TTC549 (cell line): ENCODE measurements around the gene RASAL1.

ENCODE experiments used
- FAIRE-seq: peaks from 2 replicates; lab custom pipeline; 2012; peaks lifted over from hg19 to GRCh38; lab: Jason Lieb, UNC

RASAL1 gene

DNA sequence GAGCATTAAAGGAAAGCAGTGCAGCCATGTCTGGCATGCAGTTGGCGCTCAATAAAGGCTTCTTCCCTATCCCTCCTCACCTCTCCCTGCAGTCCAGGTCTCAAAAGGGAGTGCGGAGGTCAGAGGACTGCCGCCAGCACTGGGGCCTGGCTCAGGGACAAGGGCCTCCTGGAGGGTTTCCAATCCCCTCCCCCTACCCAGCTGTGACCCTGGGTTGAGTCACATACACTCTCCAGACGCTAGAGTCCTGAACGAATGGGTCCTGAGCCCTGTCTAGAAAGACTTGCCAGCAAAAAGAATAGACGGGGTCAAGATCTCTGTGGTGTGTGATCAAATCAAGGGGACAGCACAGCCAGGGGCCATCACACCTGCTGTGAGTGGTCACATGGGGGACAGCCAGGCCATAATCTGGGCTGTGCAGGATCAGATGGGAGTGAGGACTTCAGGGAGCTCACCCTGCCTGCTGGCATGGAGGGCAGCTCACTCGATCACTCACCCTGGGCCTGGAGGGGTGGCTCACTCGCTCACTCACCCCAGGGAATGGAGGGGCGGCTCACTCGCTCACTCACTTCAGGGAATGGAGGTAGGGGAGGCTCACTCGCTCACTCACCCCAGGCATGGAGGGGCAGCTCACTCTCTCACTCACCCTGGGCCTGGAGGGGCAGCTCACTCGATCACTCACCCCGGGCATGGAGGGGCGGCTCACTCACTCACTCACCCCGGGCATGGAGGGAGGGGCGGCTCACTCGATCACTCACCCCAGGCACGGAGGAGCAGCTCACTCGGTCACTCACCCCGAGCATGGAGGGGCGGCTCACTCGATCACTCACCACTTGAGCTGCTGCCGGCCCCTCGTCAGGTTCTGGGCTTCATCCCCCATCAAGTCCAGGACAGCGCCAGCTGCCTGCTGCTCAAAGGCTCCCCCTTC lies 26.8 kb upstream of the RASAL1 start:
- no peak for FAIRE-seq

DNA sequence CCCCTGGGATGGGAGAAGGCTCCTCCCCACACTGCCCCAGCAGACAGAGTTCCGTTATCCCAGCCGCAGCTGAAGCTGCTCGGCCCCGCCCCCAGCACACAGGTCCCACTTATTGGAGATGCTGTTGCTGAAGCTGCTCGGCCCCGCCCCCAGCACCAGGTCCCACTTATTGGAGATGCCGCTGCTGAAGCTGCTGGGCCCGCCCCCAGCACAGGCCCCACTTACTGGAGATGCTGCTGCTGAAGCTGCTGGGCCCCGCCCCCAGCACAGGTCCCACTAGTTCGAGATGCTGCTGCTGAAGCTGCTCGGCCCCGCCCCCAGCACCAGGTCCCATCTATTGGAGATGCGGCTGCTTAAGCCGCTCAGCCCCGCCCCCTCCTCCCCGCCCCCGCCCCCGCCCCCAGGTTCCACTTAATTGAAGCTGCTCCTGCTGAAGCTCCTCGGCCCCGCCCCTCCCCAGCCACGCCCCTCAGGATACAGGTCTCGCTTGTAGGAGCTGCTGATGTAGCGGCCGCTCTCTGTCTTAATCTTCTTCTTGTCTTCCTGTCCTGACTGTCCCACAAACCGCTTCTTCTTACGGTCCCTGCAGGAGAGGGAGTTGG lies 26.0 kb upstream of the RASAL1 start:
- peak; percentile 11 for FAIRE-seq

DNA sequence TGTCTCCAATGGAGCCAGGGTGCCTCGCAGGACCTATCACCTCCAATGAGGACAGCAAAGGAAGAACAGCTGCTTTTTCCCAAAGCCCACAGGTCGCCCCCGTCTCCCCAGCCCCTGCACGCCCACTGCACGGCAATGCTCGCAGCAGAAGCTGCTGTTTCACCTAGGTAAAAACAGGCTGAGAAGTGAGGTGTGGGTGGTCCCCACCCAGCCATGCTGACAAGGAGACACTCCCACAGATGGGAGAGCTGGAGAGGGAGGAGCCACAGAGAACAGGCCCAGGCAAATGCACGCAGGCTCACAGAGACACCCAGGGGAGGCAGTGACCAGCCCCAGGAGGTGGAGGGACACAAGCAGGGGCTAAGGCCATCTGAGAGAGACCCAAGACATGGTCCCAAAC lies 24.4 kb upstream of the RASAL1 start:
- FAIRE-seq, result no peak

DNA sequence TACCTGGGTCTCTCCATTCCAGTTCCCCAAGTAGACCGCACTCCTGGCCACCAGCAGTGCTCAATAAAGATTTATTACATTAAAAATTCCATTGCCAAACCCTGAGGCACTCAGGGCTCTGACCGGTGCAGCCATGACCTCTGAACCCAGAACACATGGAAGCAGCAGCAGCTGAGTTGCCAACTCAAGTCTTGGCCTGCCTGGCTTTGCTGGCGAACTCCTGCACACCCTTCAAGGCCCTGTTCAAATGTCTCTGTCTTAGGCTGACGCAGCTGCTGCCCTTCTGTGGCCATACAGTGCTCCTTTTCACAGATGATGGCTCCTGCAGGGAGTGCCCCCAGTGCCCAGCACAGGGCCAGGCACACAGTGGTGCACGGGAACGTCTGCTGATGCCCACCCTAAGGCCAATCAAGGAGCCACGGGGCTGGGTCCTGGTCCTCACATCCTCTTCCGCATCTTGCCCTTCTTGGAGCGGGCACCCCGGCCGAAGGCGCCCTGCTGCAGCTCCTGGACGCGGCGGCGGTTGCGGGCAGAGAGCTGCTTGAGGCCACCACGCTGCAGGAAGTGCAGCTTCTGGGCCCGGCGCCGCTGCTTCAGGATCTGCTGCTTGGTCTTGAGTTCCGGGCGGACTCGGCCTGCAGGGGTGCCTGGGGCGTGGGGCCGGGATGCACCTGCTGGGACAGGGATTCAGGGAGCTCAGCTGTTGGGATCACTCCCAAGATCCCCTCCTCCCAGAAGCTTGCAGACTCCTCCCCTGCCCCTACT lies 23.1 kb upstream of the RASAL1 start:
- no peak for FAIRE-seq

DNA sequence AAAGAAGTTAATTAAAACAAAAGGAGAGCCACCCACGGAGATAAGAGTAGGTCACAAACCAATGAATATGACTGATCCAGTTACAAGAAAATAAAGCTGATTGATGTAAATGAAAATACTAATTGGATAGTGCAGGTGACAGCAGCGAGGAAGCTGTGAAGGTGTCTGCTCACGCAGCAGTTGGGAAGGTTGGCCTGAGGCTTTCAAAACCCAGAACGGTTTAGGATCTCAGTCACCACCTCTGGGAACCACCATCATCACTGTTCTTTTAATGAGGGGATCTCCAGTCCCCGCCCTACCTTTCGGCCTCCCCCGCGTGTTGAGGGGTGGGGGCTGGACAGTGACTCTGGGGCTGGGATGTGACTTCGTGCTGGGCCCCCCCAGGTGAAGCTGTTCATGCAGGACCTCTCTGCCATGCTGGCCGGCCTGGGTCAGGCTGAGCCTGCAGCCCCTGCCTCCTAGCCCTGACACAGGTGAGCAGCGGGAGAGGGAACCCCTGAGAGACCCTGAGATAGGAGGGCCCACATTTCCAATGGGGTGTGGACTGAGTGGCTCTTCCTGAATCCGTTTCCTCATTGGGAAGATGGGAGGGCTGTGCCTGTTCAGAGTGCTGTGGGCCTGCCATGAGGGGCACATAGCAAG lies 21.8 kb upstream of the RASAL1 start:
- no peak for FAIRE-seq

DNA sequence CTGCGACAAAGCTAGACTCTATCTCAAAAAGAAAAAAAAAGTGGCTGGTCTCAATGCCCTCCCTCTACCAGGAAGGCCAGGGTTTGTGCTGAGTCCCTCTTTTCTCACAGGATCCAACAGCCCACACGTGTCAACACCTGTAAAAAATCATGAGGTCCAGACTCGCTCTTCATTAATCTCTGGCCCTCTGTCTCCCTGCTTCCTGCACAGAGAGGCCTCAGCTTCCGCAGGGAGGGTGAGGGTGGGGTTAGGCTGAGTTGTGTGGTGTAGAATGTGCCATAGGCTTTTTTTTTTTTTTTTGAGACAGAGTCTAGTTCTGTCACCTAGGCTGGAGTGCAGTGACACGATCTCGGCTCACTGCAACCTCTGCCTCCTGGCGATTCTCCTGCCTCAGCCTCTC lies 20.1 kb upstream of the RASAL1 start:
- no peak for FAIRE-seq

DNA sequence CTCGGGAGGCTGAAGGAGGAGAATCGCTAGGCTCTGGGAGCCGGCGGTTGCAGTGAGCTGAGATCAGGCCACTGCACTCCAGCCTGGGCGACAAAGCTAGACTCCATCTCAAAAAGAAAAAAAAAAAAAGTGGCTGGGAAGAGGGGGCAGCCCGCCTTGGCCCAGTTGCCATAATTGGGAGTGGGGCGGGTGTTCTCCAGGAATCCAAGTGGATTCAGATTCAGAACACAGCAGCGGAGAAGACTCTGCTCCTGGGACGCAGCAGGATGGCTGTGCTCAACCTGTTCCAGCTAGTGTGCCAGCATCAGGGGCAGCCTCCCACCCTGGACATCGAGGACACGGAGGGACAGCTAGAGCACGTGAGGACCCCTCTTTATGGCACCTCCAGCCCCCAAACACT lies 19.5 kb upstream of the RASAL1 start:
- FAIRE-seq, result no peak

DNA sequence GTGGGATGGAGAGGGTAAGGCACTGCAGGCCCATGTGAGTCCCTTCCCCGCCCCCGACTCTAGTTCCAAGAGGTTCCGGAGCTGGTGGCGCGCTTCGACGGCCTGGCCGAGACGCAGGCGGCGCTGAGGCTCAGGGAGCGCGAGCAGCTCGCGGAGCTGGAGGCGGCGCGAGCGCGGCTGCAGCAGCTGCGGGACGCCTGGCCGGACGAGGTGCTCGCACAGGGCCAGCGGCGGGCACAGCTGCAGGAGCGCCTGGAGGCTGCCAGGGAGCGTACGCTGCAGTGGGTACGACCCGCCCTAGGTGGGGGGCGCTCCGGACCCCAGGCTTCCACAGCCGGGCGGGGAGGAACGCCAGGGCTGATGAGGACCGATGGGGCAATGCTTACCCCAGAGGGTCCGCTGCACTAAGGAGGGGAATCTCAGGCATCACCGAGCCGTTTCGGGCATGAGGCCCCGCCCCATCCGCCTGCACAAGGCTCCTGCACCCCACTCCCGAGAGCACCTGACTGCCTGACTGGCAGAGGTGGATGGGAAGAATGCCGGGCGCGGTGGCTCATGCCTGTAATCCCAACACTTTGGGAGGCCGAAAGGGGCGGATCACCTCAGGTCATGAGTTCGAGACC lies 18.9 kb upstream of the RASAL1 start:
- no peak for FAIRE-seq

DNA sequence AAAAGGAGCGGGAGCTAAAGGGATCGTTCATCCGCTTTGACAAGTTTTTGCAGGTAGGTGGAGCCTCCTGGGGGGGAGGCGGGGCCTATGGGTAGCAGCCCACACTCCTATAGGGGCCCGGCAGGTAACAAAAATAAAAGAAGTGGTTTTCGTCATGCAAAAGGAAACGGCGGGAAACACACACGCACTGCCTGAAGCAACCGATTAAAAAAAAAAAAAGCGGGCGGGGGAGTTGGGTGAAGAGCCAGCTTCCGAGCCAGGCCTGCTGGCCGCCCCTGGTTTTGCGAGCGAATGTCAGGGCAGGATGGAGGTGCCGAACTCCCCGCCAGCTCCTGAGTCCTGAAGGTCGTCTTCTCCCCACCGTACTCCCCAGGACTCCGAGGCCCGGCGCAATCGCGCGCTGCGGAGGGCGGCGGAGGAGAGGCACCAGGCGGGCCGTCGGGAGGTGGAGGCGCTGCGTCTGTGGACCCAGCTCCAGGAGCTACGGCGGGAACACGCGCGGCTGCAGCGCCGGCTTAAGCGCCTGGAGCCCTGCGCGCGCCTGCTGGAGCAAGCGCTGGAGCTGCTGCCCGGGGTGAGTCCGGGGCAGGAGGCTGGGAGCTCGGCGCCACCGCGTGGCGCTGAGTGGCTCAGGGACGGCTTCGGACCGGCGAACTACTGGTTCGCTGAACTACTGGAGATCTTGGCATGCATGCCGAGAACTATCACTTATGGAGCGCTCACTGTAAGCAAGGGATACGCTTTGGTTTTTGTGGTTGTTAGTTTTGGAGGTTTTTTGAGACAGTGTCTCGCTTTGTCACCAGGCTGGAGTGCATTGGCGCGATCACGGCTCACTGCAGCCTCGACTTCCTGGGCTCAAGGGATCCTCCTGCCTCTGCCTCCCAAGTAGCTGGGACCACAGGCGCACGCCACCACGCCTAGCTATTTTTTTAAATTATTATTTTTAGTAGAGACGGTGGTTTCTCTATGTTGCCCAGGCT lies 17.6 kb upstream of the RASAL1 start:
- FAIRE-seq, result peak; percentile 20

DNA sequence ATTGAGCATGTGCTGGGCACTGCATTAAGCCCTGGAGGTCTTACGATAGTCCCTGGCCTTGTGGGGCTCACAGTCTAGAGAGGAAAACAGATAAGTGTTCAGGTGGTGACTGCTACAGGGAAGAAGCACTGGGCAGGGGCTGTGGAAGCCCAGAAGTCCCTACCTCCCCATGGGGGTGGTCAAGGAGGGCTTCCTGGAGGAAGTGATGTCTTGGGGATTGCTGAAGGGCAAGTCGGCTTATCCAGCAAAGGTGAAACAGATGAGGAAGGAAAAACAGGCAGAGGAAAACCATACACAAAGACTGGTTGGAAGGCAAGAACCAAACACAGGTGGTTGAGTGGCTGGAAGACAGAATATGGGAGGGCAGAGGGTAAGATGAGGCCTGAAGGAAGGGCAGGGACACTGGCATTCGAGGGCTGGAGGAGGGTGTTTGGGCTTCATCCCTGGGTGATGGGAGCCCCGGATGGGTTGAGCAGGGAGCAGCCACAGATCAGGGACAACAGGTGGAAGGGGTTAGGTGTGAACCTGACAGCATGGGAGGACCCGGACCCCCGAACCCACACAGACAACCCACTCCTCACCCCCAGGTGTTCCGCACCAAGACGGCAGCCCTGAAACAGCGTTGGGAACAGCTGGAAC lies 16.8 kb upstream of the RASAL1 start:
- FAIRE-seq, result no peak

DNA sequence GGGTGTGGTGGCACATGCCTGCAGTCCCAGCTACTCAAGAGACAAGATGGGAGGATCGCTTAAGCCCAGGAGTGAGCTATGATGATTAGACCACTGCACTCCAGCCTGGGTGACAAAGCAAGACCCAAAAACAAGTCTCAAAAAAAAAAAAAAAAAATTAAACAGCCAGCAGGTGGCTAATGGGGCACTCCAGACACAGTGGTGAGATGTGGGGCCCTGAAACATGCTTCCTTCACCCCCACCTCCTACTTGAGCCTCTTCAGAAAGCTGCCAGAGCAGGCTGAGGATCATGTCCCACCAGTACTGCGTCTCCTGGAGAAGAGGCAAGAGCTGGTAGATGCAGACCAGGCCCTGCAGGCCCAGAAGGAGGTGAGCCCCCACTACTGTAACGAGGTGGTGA lies 16.1 kb upstream of the RASAL1 start:
- no peak for FAIRE-seq

DNA sequence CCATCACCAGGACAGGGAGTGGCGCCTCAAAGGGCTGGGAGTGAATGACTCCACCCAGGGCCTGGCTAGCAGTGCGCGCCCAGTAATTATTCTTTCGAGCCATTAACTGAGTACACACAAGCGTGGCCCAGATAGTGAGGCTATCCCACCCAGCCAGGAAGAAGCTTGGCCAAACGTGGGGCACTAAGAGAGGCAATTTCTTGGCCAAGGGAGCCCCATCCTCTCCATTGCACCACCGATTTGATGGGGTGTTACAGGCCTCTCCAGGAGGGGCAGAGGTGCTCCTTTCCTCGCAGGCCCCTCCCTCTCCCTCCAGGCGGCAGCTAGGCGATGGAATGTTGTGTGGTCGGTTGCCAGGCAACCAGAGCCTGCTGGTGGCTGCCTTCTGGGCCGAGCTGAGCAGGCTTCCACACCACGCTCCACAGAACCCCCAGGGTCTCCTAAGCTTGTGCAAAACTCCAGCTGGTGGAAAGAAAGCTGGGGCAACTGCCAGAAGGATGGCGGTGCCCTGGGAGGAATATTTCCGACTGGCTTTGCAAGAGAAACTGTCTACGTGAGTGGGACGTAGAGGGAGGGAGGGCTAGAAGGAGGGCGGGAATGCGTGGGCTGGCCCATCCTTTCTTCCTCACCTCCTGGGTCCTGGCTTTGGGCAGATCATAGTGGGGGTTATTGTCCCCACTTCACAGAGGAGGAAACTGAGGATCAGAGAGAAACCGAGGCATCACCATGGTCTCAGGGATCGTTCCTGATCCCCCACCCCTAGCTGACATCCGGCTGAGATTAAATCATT lies 14.0 kb upstream of the RASAL1 start, which contains the start of gene CFAP73:
TSS of gene CFAP73 (plus strand) at position 364 of the 790 bp plus-strand sequence. CDS start at position 498, 134 bp downstream.
- FAIRE-seq, result no peak

DNA sequence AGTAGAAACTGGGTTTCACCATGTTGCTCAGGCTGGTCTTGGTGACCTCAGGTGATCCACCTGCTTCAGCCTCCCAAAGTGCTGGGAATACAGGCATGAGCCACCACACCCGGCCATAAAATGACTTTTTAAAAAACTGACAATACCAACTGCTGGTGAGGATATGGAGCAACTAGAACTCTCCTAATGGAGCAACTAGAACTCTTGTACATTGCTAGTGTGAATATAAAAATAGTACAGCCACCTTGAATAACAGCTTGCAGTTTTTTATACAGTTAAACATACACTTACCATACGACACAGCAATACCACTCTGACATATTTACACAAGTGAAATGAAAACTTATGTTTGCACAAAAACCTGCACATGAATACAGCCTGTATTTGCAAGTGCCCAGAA lies 11.4 kb upstream of the RASAL1 start:
- no peak for FAIRE-seq

DNA sequence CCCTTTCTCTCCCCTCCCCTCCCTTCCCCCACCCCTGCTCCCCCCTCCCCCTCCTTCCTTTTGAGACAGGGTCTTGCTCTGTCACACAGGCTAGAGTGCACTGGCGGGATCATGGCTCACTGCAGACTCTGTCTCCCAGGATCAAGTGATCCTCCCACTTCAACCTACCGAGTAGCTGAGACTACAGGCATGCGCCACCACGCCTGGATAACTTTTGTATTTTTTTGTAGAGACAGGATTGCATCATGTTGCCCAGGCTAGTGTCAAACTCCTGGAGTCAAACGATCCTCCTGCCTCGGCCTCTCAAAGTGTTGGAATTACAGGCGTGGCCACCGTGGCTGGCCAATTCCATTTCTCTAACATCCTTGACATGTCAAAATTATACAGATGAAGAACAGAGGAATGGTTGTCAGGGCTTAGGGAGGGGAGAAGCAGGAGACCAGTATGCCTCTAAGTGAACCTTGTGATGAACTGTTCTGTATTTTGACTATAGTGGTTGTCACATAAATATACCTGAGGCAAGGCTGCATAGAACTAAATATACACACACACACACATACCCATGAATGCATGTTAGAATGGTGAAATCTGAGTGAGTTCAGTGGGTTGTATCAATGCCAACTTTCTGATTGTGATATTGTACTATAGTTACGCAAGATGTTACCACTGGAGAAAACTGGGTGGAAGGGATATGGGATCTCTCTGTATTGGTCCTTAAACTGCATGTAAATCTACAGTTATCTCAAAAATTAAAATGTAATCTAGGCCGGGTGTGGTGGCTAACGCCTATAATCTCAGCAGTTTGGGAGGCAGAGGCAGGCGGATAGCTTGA lies 10.4 kb upstream of the RASAL1 start:
- FAIRE-seq, result no peak

DNA sequence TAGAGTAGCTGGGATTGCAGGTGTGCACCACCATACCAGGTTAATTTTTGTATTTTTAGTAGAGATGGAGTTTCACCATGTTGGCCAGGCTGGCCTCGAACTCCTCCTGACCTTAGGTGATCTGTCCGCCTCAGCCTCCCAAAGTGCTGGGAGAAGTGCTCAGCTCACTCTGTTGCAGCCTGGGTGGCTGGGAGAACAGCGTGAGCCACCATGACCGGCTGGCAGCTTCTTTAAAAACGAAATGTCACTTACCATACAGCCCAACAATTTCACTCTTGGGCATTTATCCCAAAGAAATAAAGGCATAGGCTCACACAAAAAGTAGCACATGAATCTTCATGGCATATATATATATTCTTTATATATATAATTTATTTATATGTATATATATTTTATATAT lies 9.2 kb upstream of the RASAL1 start:
- FAIRE-seq, result no peak

DNA sequence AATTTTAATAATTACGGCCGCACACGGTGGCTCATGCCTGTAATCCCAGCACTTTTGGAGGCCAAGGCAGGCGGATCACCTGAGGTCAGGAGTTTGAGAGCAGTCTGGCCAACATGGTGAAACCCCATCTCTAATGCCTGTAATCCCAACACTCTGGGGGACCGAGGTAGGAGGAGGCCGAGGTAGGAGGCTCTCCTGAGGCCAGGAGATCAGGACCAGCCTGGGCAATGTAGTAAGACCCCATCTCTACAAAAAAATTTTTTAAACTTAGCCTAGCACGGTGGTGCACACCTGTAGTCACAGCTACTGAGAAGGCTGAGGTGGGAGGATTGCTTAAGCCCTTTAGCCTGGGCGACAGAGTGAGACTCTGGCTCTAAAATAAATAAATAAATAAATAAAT lies 8.4 kb upstream of the RASAL1 start:
- FAIRE-seq, result no peak

DNA sequence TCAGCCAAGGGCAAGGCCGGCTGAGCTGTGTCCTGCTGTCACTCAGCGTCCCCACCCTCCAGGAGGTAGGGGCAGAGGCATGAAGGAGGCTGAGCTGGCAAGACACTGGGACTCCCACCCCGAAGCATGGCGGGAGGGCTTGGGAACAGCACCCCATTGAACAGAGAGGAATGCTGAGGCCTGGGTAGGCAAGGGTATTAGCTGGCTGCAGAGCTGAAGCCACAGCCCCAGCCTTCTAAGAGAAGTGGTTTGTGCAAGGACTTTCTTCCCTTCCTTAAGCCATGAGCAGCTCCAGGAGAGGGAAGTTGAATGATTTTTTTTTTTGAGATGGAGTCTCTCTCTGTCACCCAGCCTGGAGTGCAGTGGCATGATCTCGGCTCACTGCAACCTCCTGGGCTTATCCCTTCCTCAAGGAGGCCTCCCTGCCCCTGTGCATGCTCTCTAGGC lies 7.3 kb upstream of the RASAL1 start:
- FAIRE-seq, result no peak

DNA sequence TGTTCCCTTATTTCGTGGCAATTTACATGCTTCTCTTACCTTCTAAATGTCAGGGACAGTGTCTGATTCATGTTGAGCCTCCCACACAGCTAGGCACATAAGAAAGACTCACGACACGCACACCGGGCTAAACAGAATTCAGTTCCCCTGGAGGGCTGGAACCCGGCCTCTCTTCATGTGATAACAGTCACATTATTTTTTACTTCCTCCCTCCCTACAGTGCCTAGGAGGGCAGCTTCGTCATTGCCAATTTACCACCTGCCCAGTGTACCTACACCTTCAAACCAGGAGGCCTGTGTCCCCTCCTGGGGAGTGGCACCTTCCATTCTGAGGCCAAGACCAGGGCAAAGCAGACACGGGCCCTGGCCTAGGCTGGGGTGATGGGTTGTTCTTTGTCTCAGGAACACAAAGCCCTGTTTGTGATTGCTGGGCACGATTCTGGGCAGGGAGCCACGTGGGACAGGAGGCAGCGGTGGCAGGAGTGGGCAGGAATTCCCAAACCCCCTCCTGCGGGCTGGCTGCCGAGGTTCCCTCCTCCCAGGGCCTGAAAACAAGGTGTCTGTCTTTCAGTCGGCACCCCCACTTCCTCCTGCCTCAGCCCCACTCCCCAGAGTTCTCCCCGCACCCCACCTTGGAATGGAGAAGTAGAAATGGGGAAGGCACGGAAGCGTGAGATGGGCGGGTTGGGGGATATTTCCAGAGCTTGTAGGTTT lies 6.8 kb upstream of the RASAL1 start:
- no peak for FAIRE-seq
